HG02870 (cell line): ENCODE results near the gene PAPPA2.

Source experiments
- ATAC-seq: cut with Tn5 transposase; IDR thresholded peaks from one replicate; pipeline ENCODE4 v1.9.1; 2021; ENCODE audit warnings: mild to moderate bottlenecking, moderate library complexity; ENCODE audit not compliant: unreplicated experiment

The PAPPA2 gene

GRCh38 chr1:176485083-176485482 is 22.1 kb downstream of the PAPPA2 start:
- ATAC-seq: no peak

GRCh38 chr1:176494436-176494835 is 31.5 kb downstream of the PAPPA2 start:
- ATAC-seq: no peak

- ATAC-seq: no peak
Observed at GRCh38 chr1:176499671-176500070, 36.7 kb downstream of the PAPPA2 start.

GRCh38 chr1:176501599-176501998 is 38.6 kb downstream of the PAPPA2 start:
- ATAC-seq: no peak

GRCh38 chr1:176504848-176505553 is 42.0 kb downstream of the PAPPA2 start:
- no peak for ATAC-seq

- ATAC-seq: no peak
Observed at GRCh38 chr1:176512966-176513365, 50.0 kb downstream of the PAPPA2 start.

- no peak for ATAC-seq
Observed at GRCh38 chr1:176515310-176515709, 52.3 kb downstream of the PAPPA2 start.

- ATAC-seq: peak; percentile 97
Observed at GRCh38 chr1:176517484-176517883, 54.5 kb downstream of the PAPPA2 start.

GRCh38 chr1:176521211-176521610 is 58.2 kb downstream of the PAPPA2 start:
- no peak for ATAC-seq

GRCh38 chr1:176522310-176522845 is 59.4 kb downstream of the PAPPA2 start:
- ATAC-seq: no peak

- no peak for ATAC-seq
Observed at GRCh38 chr1:176529395-176530090, 66.6 kb downstream of the PAPPA2 start.

GRCh38 chr1:176531036-176531435 is 68.1 kb downstream of the PAPPA2 start:
- ATAC-seq: no peak

- no peak for ATAC-seq
Observed at GRCh38 chr1:176531921-176532897, 69.2 kb downstream of the PAPPA2 start.

GRCh38 chr1:176533020-176533419 is 70.0 kb downstream of the PAPPA2 start:
- no peak for ATAC-seq

- no peak for ATAC-seq
Observed at GRCh38 chr1:176536588-176536987, 73.6 kb downstream of the PAPPA2 start.

GRCh38 chr1:176539018-176539417 is 76.0 kb downstream of the PAPPA2 start:
- ATAC-seq: no peak

GRCh38 chr1:176540428-176540827 is 77.5 kb downstream of the PAPPA2 start:
- no peak for ATAC-seq

- no peak for ATAC-seq
Observed at GRCh38 chr1:176541663-176542062, 78.7 kb downstream of the PAPPA2 start.

GRCh38 chr1:176542352-176542751 is 79.4 kb downstream of the PAPPA2 start:
- ATAC-seq: no peak

- ATAC-seq: no peak
Observed at GRCh38 chr1:176543360-176544129, 80.6 kb downstream of the PAPPA2 start.
